ENCODE data around the gene PTPRN2.

PTPRN2 gene

DNA sequence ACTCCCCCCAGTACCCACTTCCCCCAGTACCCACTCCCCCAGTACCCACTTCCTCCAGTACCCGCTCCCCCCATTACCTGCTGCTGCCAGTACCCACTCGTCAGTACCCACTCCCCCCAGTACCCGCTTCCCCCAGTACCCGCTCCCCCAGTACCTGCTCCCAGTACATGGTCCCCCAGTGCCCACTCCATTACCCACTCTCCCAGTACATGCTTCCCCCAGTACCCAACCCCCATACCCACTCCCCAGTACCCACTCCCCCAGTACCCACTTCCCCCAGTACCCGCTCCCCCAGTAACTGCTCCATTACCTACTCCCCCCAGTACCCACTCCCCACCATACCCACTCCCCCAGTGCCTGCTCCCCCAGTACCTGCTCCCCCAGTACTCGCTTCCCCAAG, 700.2 kb downstream of the PTPRN2 start:
- DNase-seq (ENCODE audit: low read depth): no peak
- no peak overlapping the region for H3K4me3 ChIP-seq (ENCODE audit: low read depth, low read length)
- TF ChIP-seq POLR2A (IDR thresholded peaks at IDR 0.05; ENCODE audit: extremely low read depth, insufficient read length) (no peak), MYC (IDR thresholded peaks at IDR 0.05; ENCODE audit: low read depth, low read length) (no peak), CTCF (IDR thresholded peaks at IDR 0.05; ENCODE audit: low read depth, low read length) (no peak)
- TF ChIP-seq, protein P1, sequence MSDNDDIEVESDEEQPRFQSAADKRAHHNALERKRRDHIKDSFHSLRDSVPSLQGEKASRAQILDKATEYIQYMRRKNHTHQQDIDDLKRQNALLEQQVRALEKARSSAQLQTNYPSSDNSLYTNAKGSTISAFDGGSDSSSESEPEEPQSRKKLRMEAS (IDR thresholded peaks at IDR 0.05; ENCODE audit: low read depth, low read length): no peak

- DNase-seq (ENCODE audit: low read depth): no peak
- no peak overlapping the region for H3K4me3 ChIP-seq (ENCODE audit: low read depth, low read length)
- TF ChIP-seq CTCF (IDR thresholded peaks at IDR 0.05; ENCODE audit: low read depth, low read length) (no peak), MYC (IDR thresholded peaks at IDR 0.05; ENCODE audit: low read depth, low read length) (no peak), POLR2A (IDR thresholded peaks at IDR 0.05; ENCODE audit: extremely low read depth, insufficient read length) (no peak)
- TF ChIP-seq, protein P1 (IDR thresholded peaks at IDR 0.05; ENCODE audit: low read depth, low read length): no peak
Observed at GRCh38 chr7:157886711-157887110, 700.9 kb downstream of the PTPRN2 start.

- no peak for DNase-seq (ENCODE audit: low read depth)
- TF ChIP-seq MYC (IDR thresholded peaks at IDR 0.05; ENCODE audit: low read depth, low read length): no peak
- no peak overlapping the region for H3K4me3 ChIP-seq (ENCODE audit: low read depth, low read length)
Observed at GRCh38 chr7:157886266-157886665, 701.4 kb downstream of the PTPRN2 start.

DNA sequence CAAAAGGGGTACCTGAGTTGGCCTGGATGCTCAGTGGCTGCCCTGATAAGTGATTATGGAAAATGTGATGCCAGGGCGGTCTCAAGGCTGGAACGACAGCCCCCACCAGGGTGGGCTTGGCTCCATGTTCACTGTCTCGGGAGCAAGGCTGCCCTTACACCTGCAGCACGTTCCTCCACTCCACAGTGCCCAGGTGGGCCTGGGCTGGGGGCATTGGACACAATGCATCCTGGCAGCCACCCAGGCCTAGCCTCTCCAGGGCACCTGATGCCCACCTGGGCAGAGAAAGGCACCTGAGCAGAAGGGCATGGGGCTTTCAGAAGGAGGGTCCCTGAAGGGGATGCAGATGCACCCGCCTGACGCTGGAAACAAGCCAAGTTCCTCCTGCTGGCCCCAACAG, 702.5 kb downstream of the PTPRN2 start:
- DNase-seq (ENCODE audit: low read depth): no peak
- TF ChIP-seq, protein P1 (IDR thresholded peaks at IDR 0.05; ENCODE audit: low read depth, low read length): no peak
- no peak for TF ChIP-seq CTCF (IDR thresholded peaks at IDR 0.05; ENCODE audit: low read depth, low read length)
- TF ChIP-seq MYC (IDR thresholded peaks at IDR 0.05; ENCODE audit: low read depth, low read length): no peak
- TF ChIP-seq POLR2A (IDR thresholded peaks at IDR 0.05; ENCODE audit: extremely low read depth, insufficient read length): no peak
- H3K4me3 ChIP-seq (ENCODE audit: low read depth, low read length): no peak overlapping the region

GRCh38 chr7:157884461-157885062, 703.1 kb downstream of the PTPRN2 start:
- DNase-seq (ENCODE audit: low read depth): no peak
- TF ChIP-seq POLR2A (IDR thresholded peaks at IDR 0.05; ENCODE audit: extremely low read depth, insufficient read length) (no peak), CTCF (IDR thresholded peaks at IDR 0.05; ENCODE audit: low read depth, low read length) (no peak), MYC (IDR thresholded peaks at IDR 0.05; ENCODE audit: low read depth, low read length) (no peak)
- TF ChIP-seq, protein P1 (IDR thresholded peaks at IDR 0.05; ENCODE audit: low read depth, low read length): no peak
- no peak overlapping the region for H3K4me3 ChIP-seq (ENCODE audit: low read depth, low read length)

DNA sequence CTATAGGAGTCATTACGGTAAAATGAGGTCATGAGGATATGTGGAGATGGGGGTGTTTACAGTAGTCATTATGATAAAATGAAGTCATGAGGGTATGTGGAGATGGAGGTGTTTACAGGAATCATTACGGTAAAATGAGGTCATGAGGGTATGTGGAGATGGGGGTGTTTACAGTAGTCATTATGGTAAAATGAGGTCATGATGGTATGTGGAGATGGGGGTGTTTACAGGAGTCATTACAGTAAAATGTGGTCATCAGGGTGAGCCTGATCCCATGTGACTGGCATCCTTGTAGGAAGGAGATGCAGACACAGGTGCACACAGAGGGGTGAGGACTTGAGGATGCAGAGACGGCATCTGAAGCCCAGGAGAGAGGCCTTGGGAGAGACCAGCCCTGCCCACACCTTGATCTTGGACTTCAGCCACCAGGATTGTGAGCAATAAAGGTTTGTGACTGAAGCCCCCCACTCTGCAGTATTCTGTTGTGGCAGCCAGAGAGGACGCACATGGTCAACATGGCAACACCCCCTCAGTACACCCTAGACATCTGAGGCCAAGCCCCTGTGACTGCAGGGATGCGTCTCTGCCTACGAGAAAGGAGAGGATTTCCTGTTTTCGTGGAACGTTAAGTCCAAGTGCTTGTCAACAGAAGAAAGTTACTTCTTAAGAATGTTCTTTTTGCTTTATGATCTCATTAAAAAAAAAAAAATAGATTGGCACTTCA, 706.4 kb downstream of the PTPRN2 start:
- TF ChIP-seq POLR2A (IDR thresholded peaks at IDR 0.05; ENCODE audit: extremely low read depth, insufficient read length): no peak
- no peak for TF ChIP-seq CTCF (IDR thresholded peaks at IDR 0.05; ENCODE audit: low read depth, low read length)
- no peak for TF ChIP-seq MYC (IDR thresholded peaks at IDR 0.05; ENCODE audit: low read depth, low read length)
- TF ChIP-seq, protein P1 (IDR thresholded peaks at IDR 0.05; ENCODE audit: low read depth, low read length): no peak
- no peak for DNase-seq (ENCODE audit: low read depth)

More for the DNA sequence above, 706.4 kb downstream of the PTPRN2 start:
- no peak overlapping the region for H3K4me3 ChIP-seq (ENCODE audit: low read depth, low read length)
